ENCODE results near the gene NKX2-4.

GRCh38 chr20:21391972-21392352 is 5.4 kb downstream of the NKX2-4 start:
- TF ChIP-seq CTCF (IDR thresholded peaks at IDR 0.05) (no peak), EP300 (IDR thresholded peaks at IDR 0.05; ENCODE audit: low read depth) (no peak)
